ENCODE measurements around the gene MFN1. TPM values are rescaled to one million over a fixed set of nuclear protein-coding genes. Genes with fewer than 3 reads are reported as not detected.

The MFN1 gene
- total and polyA plus RNA-seq, 2 of the 13 experiments (the other 11 are each of a cell fraction or from before 2014, with no cell fraction given): 25.2 to 37.5 TPM

DNA sequence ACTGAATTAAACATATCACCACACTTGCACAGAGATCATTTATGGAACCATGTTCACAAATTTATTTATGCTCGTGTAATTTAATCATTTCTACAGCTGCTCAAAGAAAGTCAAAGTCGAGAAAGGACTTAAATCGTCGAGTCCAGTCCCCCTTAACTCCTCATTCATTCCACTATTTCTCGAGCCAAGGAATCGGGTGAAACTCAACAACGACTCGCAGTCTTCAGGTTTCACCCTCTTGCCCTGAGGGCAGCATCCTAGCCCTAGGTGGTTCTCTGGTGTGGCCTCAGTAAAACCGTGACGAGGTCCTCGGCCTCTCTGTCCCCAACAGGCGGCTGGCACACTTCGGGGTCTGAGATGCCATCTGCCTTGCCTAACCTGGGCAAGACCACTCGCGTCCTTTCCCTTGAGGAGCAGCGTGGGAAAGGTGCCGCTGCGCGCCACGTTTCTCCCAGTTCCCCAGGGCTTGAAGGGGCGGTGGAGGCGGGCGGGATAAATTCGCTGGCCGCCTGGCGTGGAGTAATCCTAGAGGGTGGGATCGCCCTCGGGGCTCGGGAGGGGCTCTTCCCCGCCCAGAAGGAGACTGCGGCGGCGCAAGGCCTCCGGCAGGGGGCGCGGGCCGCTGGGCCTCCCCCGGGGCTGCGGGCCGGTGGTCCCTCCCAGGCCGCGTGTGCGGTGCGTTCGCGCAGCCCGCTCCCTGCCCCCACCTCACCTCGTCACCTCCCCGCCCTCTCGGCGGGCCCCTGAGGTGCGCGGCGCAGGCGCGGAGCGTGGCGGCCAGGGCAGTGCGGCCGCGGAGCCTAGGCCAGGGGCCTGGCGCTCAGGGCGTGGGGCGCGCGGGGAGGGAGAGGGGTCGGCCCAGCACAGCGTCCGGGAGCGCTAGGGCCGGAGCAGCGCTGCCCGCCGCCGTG lies 25.0 kb upstream of the MFN1 start, which contains the start of gene ZNF639 (continued):
- TF ChIP-seq, protein P1, sequence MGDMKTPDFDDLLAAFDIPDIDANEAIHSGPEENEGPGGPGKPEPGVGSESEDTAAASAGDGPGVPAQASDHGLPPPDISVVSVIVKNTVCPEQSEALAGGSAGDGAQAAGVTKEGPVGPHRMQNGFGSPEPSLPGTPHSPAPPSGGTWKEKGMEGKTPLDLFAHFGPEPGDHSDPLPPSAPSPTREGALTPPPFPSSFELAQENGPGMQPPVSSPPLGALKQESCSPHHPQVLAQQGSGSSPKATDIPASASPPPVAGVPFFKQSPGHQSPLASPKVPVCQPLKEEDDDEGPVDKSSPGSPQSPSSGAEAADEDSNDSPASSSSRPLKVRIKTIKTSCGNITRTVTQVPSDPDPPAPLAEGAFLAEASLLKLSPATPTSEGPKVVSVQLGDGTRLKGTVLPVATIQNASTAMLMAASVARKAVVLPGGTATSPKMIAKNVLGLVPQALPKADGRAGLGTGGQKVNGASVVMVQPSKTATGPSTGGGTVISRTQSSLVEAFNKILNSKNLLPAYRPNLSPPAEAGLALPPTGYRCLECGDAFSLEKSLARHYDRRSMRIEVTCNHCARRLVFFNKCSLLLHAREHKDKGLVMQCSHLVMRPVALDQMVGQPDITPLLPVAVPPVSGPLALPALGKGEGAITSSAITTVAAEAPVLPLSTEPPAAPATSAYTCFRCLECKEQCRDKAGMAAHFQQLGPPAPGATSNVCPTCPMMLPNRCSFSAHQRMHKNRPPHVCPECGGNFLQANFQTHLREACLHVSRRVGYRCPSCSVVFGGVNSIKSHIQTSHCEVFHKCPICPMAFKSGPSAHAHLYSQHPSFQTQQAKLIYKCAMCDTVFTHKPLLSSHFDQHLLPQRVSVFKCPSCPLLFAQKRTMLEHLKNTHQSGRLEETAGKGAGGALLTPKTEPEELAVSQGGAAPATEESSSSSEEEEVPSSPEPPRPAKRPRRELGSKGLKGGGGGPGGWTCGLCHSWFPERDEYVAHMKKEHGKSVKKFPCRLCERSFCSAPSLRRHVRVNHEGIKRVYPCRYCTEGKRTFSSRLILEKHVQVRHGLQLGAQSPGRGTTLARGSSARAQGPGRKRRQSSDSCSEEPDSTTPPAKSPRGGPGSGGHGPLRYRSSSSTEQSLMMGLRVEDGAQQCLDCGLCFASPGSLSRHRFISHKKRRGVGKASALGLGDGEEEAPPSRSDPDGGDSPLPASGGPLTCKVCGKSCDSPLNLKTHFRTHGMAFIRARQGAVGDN (CRISPR knock-in tag; IDR thresholded peaks at IDR 0.05): peak; percentile 83
- TF ChIP-seq NFYB (CRISPR knock-in tag; IDR thresholded peaks at IDR 0.05) (no peak), MED1 (CRISPR knock-in tag; IDR thresholded peaks at IDR 0.05) (peak; percentile 50; the same call in 1 of the 2 replicates), EP300 (IDR thresholded peaks at IDR 0.05; ENCODE audit: low read depth in 2 of 2, low read length in 2 of 2) (peak in 1 of 2 experiments; percentile 43; a peak in 2 of 4 replicates), EP300 (CRISPR knock-in tag; IDR thresholded peaks at IDR 0.05; ENCODE audit: borderline replicate concordance) (no peak), HDAC2 (CRISPR knock-in tag; IDR thresholded peaks at IDR 0.05) (no peak; the same call in 1 of the 2 replicates), STAG1 (CRISPR knock-in tag; IDR thresholded peaks at IDR 0.05) (peak; percentile 45), ZNF12 (CRISPR knock-in tag; IDR thresholded peaks at IDR 0.05) (0 out of 2 replicates have a peak, but pooled peaks have one; percentile 12), ZFX (CRISPR knock-in tag; IDR thresholded peaks at IDR 0.05; ENCODE audit: low read depth) (peak; percentile 83), ZNF75D (CRISPR knock-in tag; IDR thresholded peaks at IDR 0.05; ENCODE audit: borderline replicate concordance) (no peak), MAFF (IDR thresholded peaks at IDR 0.05; ENCODE audit: low read depth, low read length) (no peak), ARID2 (CRISPR knock-in tag; IDR thresholded peaks at IDR 0.05; ENCODE audit: borderline replicate concordance) (0 out of 2 replicates have a peak, but pooled peaks have one; percentile 65), ZNF747 (CRISPR knock-in tag; IDR thresholded peaks at IDR 0.05; ENCODE audit: borderline replicate concordance) (no peak), PHF21A (CRISPR knock-in tag; IDR thresholded peaks at IDR 0.05) (peak; percentile 54), ZNF644 (CRISPR knock-in tag; IDR thresholded peaks at IDR 0.05; ENCODE audit: low read depth) (no peak)
- TF ChIP-seq, protein P2, sequence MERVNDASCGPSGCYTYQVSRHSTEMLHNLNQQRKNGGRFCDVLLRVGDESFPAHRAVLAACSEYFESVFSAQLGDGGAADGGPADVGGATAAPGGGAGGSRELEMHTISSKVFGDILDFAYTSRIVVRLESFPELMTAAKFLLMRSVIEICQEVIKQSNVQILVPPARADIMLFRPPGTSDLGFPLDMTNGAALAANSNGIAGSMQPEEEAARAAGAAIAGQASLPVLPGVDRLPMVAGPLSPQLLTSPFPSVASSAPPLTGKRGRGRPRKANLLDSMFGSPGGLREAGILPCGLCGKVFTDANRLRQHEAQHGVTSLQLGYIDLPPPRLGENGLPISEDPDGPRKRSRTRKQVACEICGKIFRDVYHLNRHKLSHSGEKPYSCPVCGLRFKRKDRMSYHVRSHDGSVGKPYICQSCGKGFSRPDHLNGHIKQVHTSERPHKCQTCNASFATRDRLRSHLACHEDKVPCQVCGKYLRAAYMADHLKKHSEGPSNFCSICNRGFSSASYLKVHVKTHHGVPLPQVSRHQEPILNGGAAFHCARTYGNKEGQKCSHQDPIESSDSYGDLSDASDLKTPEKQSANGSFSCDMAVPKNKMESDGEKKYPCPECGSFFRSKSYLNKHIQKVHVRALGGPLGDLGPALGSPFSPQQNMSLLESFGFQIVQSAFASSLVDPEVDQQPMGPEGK (CRISPR knock-in tag; IDR thresholded peaks at IDR 0.05): peak; percentile 76
- TF ChIP-seq, protein P3, sequence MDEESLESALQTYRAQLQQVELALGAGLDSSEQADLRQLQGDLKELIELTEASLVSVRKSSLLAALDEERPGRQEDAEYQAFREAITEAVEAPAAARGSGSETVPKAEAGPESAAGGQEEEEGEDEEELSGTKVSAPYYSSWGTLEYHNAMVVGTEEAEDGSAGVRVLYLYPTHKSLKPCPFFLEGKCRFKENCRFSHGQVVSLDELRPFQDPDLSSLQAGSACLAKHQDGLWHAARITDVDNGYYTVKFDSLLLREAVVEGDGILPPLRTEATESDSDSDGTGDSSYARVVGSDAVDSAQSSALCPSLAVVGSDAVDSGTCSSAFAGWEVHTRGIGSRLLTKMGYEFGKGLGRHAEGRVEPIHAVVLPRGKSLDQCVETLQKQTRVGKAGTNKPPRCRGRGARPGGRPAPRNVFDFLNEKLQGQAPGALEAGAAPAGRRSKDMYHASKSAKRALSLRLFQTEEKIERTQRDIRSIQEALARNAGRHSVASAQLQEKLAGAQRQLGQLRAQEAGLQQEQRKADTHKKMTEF (CRISPR knock-in tag; IDR thresholded peaks at IDR 0.05): no peak
- TF ChIP-seq, protein P4, sequence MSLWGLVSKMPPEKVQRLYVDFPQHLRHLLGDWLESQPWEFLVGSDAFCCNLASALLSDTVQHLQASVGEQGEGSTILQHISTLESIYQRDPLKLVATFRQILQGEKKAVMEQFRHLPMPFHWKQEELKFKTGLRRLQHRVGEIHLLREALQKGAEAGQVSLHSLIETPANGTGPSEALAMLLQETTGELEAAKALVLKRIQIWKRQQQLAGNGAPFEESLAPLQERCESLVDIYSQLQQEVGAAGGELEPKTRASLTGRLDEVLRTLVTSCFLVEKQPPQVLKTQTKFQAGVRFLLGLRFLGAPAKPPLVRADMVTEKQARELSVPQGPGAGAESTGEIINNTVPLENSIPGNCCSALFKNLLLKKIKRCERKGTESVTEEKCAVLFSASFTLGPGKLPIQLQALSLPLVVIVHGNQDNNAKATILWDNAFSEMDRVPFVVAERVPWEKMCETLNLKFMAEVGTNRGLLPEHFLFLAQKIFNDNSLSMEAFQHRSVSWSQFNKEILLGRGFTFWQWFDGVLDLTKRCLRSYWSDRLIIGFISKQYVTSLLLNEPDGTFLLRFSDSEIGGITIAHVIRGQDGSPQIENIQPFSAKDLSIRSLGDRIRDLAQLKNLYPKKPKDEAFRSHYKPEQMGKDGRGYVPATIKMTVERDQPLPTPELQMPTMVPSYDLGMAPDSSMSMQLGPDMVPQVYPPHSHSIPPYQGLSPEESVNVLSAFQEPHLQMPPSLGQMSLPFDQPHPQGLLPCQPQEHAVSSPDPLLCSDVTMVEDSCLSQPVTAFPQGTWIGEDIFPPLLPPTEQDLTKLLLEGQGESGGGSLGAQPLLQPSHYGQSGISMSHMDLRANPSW (CRISPR knock-in tag; IDR thresholded peaks at IDR 0.05; ENCODE audit: borderline replicate concordance): 0 out of 2 replicates have a peak, but pooled peaks have one; percentile 10
